NB4 (cell line): Measurements from ENCODE around the gene OR51S1.

Experiments used
- DNase-seq: peaks from one replicate; pipeline ENCODE4 v3.0.0; 2010; ENCODE audit warnings: low read depth
- H3K4me3 ChIP-seq: one replicate; pipeline ENCODE4 v1.5.1; 2011; ENCODE audit warnings: mild to moderate bottlenecking, low read depth, low read length, moderate library complexity
- CTCF ChIP-seq: IDR thresholded peaks from one replicate; pipeline ENCODE4 v1.5.1; 2012; ENCODE audit warnings: low read depth, low read length
- MAX ChIP-seq: IDR thresholded peaks from 2 replicates; pipeline ENCODE4 v1.6.1; 2011; ENCODE audit warnings: low read depth, low read length
- MYC ChIP-seq: IDR thresholded peaks from 2 replicates; pipeline ENCODE4 v1.6.1; 2011; ENCODE audit warnings: low read depth, low read length
- POLR2A ChIP-seq: IDR thresholded peaks from 2 replicates; pipeline ENCODE4 v1.6.1; 2011; ENCODE audit warnings: mild to moderate bottlenecking; ENCODE audit not compliant: insufficient read length; ENCODE audit errors: extremely low read depth

OR51S1 gene

GRCh38 chr11:4798427-4799183 lies 50.4 kb downstream of the OR51S1 start:
- no peak overlapping the region for H3K4me3 ChIP-seq
- no peak for TF ChIP-seq POLR2A
- TF ChIP-seq MAX = no peak
- TF ChIP-seq MYC = no peak
- TF ChIP-seq CTCF = no peak
- no peak for DNase-seq
